ENCODE measurements around the gene YWHAG.

The YWHAG gene

DNA sequence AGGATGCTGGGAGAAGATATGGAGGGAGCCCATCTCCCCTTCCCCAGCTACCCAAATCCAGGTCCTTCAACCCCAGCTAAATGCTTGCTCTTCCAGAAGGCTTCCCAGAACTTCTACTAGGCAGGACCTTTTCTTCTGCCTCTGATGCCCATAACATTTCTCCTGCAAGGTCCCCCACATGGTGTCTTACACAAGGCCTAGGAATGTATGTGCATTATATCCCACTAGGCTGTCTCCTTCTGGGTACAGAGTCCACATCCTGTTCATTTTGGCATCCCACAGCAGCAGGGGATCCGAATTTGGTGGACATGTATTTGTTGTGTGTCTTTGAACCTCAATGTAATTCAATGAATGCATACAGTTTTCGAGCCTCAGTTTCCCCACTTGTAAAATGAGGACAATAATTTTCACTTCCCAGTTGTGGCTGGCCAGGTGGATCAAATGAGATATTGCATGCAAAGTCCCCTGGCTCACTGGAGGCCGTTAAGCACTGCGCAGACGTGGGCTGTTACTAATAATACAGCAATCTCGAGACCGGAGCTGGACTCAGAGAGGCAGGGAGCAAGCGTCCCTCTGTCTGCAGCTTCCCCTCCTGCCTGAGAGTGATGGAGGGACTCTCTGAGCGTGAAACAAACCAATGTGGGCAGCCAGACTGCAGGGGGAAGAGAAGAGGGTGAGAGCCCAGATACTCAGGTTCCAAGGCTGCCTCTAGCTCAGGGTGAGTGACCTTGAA is 18.6 kb upstream of the YWHAG start:
- TF ChIP-seq CTCF (IDR thresholded peaks at IDR 0.05; ENCODE audit: low read depth, low read length, missing control alignments) = no peak

GRCh38 chr7:76375251-76375650 is 16.5 kb upstream of the YWHAG start:
- TF ChIP-seq CTCF (IDR thresholded peaks at IDR 0.05; ENCODE audit: low read depth, low read length, missing control alignments) = no peak
- in situ Hi-C loops (cut with HindIII; ENCODE audit: low sequenced_read_pairs) = no loop called here
- DNase-seq (ENCODE audit: low read depth) = no peak

More for the DNA sequence above, 18.6 kb upstream of the YWHAG start:
- no peak overlapping the region for H3K4me3 ChIP-seq (ENCODE audit: low read depth, low read length)
- no peak for DNase-seq (ENCODE audit: low read depth)
- in situ Hi-C loops (cut with HindIII; ENCODE audit: low sequenced_read_pairs) = no loop called here

GRCh38 chr7:76372984-76373833 is 14.4 kb upstream of the YWHAG start:
- DNase-seq (ENCODE audit: low read depth) = no peak
- no peak overlapping the region for H3K4me3 ChIP-seq (ENCODE audit: low read depth, low read length)
- TF ChIP-seq CTCF (IDR thresholded peaks at IDR 0.05; ENCODE audit: low read depth, low read length, missing control alignments) = no peak
- in situ Hi-C loops (cut with HindIII; ENCODE audit: low sequenced_read_pairs) = no loop called here

More at GRCh38 chr7:76375251-76375650, 16.5 kb upstream of the YWHAG start:
- H3K4me3 ChIP-seq (ENCODE audit: low read depth, low read length) = no peak overlapping the region

- in situ Hi-C loops (cut with HindIII; ENCODE audit: low sequenced_read_pairs) = no loop called here
- H3K4me3 ChIP-seq (ENCODE audit: low read depth, low read length) = no peak overlapping the region
- no peak for DNase-seq (ENCODE audit: low read depth)
- no peak for TF ChIP-seq CTCF (IDR thresholded peaks at IDR 0.05; ENCODE audit: low read depth, low read length, missing control alignments)
Observed at GRCh38 chr7:76371396-76371795, 12.6 kb upstream of the YWHAG start.

DNA sequence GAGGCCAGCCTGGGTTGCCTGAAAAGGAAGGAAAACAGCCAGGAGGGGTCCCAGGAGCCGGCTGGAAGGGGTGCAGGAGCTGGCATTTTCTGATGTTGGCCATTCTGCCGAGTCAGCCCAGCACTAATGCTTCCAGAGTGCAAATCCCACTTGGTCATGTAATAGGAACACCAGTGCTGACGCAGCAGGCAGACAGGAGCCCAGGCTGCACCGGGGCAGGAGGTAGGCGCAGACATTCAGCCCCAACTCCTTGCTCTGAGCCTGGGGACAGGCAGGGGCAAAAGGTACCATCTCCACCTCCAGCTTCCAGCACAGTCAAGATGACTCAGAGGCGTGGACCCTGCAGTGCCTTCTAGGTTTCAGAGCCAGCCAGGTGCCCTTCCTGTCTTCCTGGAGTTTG is 10.2 kb upstream of the YWHAG start:
- DNase-seq (ENCODE audit: low read depth) = no peak
- in situ Hi-C loops (cut with HindIII; ENCODE audit: low sequenced_read_pairs) = no loop called here
- no peak overlapping the region for H3K4me3 ChIP-seq (ENCODE audit: low read depth, low read length)
- TF ChIP-seq CTCF (IDR thresholded peaks at IDR 0.05; ENCODE audit: low read depth, low read length, missing control alignments) = no peak

- no peak overlapping the region for H3K4me3 ChIP-seq (ENCODE audit: low read depth, low read length)
- no peak for TF ChIP-seq CTCF (IDR thresholded peaks at IDR 0.05; ENCODE audit: low read depth, low read length, missing control alignments)
- in situ Hi-C loops (cut with HindIII; ENCODE audit: low sequenced_read_pairs) = no loop called here
- no peak for DNase-seq (ENCODE audit: low read depth)
Observed at GRCh38 chr7:76368190-76368589, 9.4 kb upstream of the YWHAG start.

Data from astrocyte of the cerebellum (primary cell).